Activated CD4-positive, alpha-beta T cell treated with anti-CD3 and anti-CD28 coated beads, Interleukin-2, amount 50 U/mL, for 1 hour (primary cell): ENCODE data around the gene RPS25.
"Not testable (repeated sequence)": the region's sequence is repeated elsewhere in the genome, so short reads cannot be mapped to it uniquely, and the experiment has no call there.

Experiments
- DNase-seq: peaks from one replicate; pipeline ENCODE4 v3.0.0-alpha.2; 2020

Gene RPS25

GRCh38 chr11:119038884-119039283, 20.7 kb upstream of the RPS25 start:
- DNase-seq: no peak

GRCh38 chr11:119034813-119035212, 16.7 kb upstream of the RPS25 start:
- DNase-seq: no peak

GRCh38 chr11:119033421-119033820, 15.3 kb upstream of the RPS25 start:
- DNase-seq: not testable (repeated sequence)

- DNase-seq: no peak
Observed at GRCh38 chr11:119031912-119032280, 13.8 kb upstream of the RPS25 start.

GRCh38 chr11:119030329-119031047, 12.3 kb upstream of the RPS25 start, which contains the start of gene SLC37A4:
Gene SLC37A4 (minus strand): TSS chr11:119030877.
- peak; percentile 99 for DNase-seq

GRCh38 chr11:119030029-119030328, 11.8 kb upstream of the RPS25 start:
- DNase-seq: no peak

GRCh38 chr11:119029340-119030028, 11.3 kb upstream of the RPS25 start:
- DNase-seq: no peak

GRCh38 chr11:119029069-119029339, 10.9 kb upstream of the RPS25 start:
- no peak for DNase-seq

GRCh38 chr11:119028346-119029068, 10.4 kb upstream of the RPS25 start:
- no peak for DNase-seq

- DNase-seq: no peak
Observed at GRCh38 chr11:119027561-119028345, 9.6 kb upstream of the RPS25 start.

- no peak for DNase-seq
Observed at GRCh38 chr11:119026970-119027369, 8.8 kb upstream of the RPS25 start.

GRCh38 chr11:119025978-119026766, 8.0 kb upstream of the RPS25 start:
- DNase-seq: no peak

GRCh38 chr11:119025541-119025940, 7.4 kb upstream of the RPS25 start:
- DNase-seq: no peak

- no peak for DNase-seq
Observed at GRCh38 chr11:119025099-119025473, 6.9 kb upstream of the RPS25 start.

GRCh38 chr11:119024430-119025098, 6.4 kb upstream of the RPS25 start:
- DNase-seq: no peak

GRCh38 chr11:119023741-119024140, 5.6 kb upstream of the RPS25 start:
- DNase-seq: no peak

GRCh38 chr11:119021631-119022030, 3.5 kb upstream of the RPS25 start:
- DNase-seq: no peak

- DNase-seq: no peak
Observed at GRCh38 chr11:119019996-119020395, 1.9 kb upstream of the RPS25 start.

- DNase-seq: not testable (repeated sequence)
Observed at GRCh38 chr11:119017377-119017776, 766 bp downstream of the RPS25 start.

- no peak for DNase-seq
Observed at GRCh38 chr11:119016216-119017009, 1.7 kb downstream of the RPS25 start.

- no peak for DNase-seq
Observed at GRCh38 chr11:119015054-119015611, 3.0 kb downstream of the RPS25 start.
